Esophagus squamous epithelium (tissue), 4 donors: ENCODE results near the gene ANKH.

ENCODE experiments used
- POLR2A ChIP-seq, 4 donors: fragments of 450-650 bp; IDR thresholded peaks; one replicate each; pipeline ENCODE4 v1.6.1; 2017; ENCODE audit warnings: antibody characterized with exemption in 4 of 4, mild to moderate bottlenecking in 4 of 4, moderate library complexity in 3 of 4
- TF ChIP-seq, protein P1 (sequence below), 6 experiments: fragments of 450-650 bp in 4 of 6; fragments of 200-600 bp in 2 of 6; sonication (generic) in 2 of 6; IDR thresholded peaks; one replicate each; pipeline ENCODE4 v1.5.1; 2016 to 2019; ENCODE audit warnings: antibody characterized with exemption in 6 of 6, mild to moderate bottlenecking in 4 of 6, moderate library complexity in 4 of 6

DNA sequence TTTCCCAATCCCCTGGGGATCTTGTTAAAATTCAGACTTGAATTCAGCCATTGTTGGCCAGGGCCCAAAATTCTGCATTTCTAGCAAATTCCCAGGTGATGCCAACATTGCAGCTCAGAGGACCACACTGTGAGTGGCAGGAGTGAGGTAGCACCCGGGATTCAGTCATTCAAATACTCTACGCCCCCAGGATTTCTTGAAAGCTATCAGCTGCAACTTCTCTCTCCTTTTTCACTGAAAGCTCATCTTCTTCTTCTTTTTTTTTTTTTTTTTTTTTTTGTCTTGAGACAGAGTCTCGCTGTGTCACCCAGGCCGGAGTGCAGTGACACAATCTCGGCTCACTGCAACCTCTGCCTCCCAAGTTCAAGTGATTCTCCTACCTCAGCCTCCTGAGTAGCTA is 19.3 kb upstream of the ANKH start:
- TF ChIP-seq, protein P1, sequence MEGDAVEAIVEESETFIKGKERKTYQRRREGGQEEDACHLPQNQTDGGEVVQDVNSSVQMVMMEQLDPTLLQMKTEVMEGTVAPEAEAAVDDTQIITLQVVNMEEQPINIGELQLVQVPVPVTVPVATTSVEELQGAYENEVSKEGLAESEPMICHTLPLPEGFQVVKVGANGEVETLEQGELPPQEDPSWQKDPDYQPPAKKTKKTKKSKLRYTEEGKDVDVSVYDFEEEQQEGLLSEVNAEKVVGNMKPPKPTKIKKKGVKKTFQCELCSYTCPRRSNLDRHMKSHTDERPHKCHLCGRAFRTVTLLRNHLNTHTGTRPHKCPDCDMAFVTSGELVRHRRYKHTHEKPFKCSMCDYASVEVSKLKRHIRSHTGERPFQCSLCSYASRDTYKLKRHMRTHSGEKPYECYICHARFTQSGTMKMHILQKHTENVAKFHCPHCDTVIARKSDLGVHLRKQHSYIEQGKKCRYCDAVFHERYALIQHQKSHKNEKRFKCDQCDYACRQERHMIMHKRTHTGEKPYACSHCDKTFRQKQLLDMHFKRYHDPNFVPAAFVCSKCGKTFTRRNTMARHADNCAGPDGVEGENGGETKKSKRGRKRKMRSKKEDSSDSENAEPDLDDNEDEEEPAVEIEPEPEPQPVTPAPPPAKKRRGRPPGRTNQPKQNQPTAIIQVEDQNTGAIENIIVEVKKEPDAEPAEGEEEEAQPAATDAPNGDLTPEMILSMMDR (IDR thresholded peaks at IDR 0.05), result no peak
- no peak for TF ChIP-seq POLR2A (IDR thresholded peaks at IDR 0.05)
